ENCODE measurements around the gene CYP2B6.
A peak's percentile ranks its signal among the peaks of the same experiment; 100 is the strongest.
"Not testable (repeated sequence)": the region's sequence is repeated elsewhere in the genome, so short reads cannot be mapped to it uniquely, and the experiment has no call there.

CYP2B6 gene

GRCh38 chr19:40990972-40991381 lies at the start of gene CYP2B6:
CYP2B6 (plus strand) TSS chr19:40991282; CDS start chr19:40991306, 24 bp downstream.
- no peak for DNase-seq (ENCODE audit: low read depth in 2 of 2, low spot score in 1 of 2)

GRCh38 chr19:40941481-40942219 lies 49.4 kb upstream of the CYP2B6 start:
- no peak for DNase-seq (ENCODE audit: low read depth in 2 of 2, low spot score in 1 of 2)

GRCh38 chr19:40945645-40946044 lies 45.4 kb upstream of the CYP2B6 start:
- no peak for DNase-seq (ENCODE audit: low read depth in 2 of 2, low spot score in 1 of 2)

- DNase-seq (ENCODE audit: low read depth in 2 of 2, low spot score in 1 of 2), result no peak
Measured at GRCh38 chr19:40947114-40947513, 44.0 kb upstream of the CYP2B6 start.

GRCh38 chr19:40947573-40947972 lies 43.5 kb upstream of the CYP2B6 start:
- DNase-seq (ENCODE audit: low read depth in 2 of 2, low spot score in 1 of 2), result no peak

GRCh38 chr19:40948580-40949299 lies 42.3 kb upstream of the CYP2B6 start:
- no peak for DNase-seq (ENCODE audit: low read depth in 2 of 2, low spot score in 1 of 2)

- no peak for DNase-seq (ENCODE audit: low read depth in 2 of 2, low spot score in 1 of 2)
Measured at GRCh38 chr19:40954573-40954972, 36.5 kb upstream of the CYP2B6 start.

GRCh38 chr19:40959338-40959737 lies 31.7 kb upstream of the CYP2B6 start:
- no peak for DNase-seq (ENCODE audit: low read depth in 2 of 2, low spot score in 1 of 2)

- no peak for DNase-seq (ENCODE audit: low read depth in 2 of 2, low spot score in 1 of 2)
Measured at GRCh38 chr19:40960062-40960685, 30.9 kb upstream of the CYP2B6 start.

GRCh38 chr19:40960780-40961179 lies 30.3 kb upstream of the CYP2B6 start:
- no peak for DNase-seq (ENCODE audit: low read depth in 2 of 2, low spot score in 1 of 2)

GRCh38 chr19:40962460-40962961 lies 28.6 kb upstream of the CYP2B6 start:
- no peak for DNase-seq (ENCODE audit: low read depth in 2 of 2, low spot score in 1 of 2)

- not testable (repeated sequence) for DNase-seq (ENCODE audit: low read depth in 2 of 2, low spot score in 1 of 2)
Measured at GRCh38 chr19:40964361-40964760, 26.7 kb upstream of the CYP2B6 start.

- DNase-seq (ENCODE audit: low read depth in 2 of 2, low spot score in 1 of 2), result not testable (repeated sequence)
Measured at GRCh38 chr19:40965351-40965750, 25.7 kb upstream of the CYP2B6 start.

GRCh38 chr19:40966591-40966990 lies 24.5 kb upstream of the CYP2B6 start:
- not testable (repeated sequence) for DNase-seq (ENCODE audit: low read depth in 2 of 2, low spot score in 1 of 2)

GRCh38 chr19:40968065-40968464 lies 23.0 kb upstream of the CYP2B6 start:
- DNase-seq (ENCODE audit: low read depth in 2 of 2, low spot score in 1 of 2), result not testable (repeated sequence)

- DNase-seq (ENCODE audit: low read depth in 2 of 2, low spot score in 1 of 2), result not testable (repeated sequence)
Measured at GRCh38 chr19:40969721-40970120, 21.4 kb upstream of the CYP2B6 start.

GRCh38 chr19:40970396-40971345 lies 20.4 kb upstream of the CYP2B6 start:
- DNase-seq (ENCODE audit: low read depth in 2 of 2, low spot score in 1 of 2), result not testable (repeated sequence)

- DNase-seq (ENCODE audit: low read depth in 2 of 2, low spot score in 1 of 2), result peak; percentile 65 to 69
Measured at GRCh38 chr19:40974633-40975037, 16.4 kb upstream of the CYP2B6 start.

GRCh38 chr19:40976134-40976533 lies 14.9 kb upstream of the CYP2B6 start:
- DNase-seq (ENCODE audit: low read depth in 2 of 2, low spot score in 1 of 2), result no peak

GRCh38 chr19:40976724-40977123 lies 14.4 kb upstream of the CYP2B6 start:
- DNase-seq (ENCODE audit: low read depth in 2 of 2, low spot score in 1 of 2), result no peak

GRCh38 chr19:40979759-40980158 lies 11.3 kb upstream of the CYP2B6 start:
- not testable (repeated sequence) for DNase-seq (ENCODE audit: low read depth in 2 of 2, low spot score in 1 of 2)

Measured in stimulated activated CD8-positive, alpha-beta memory T cell treated with anti-CD3 and anti-CD28 coated beads, Interleukin-4, amount 100 ng/mL, for 1 hour (primary cell).